HG03521 (cell line): Measurements from ENCODE around the gene OXCT1.
"Not testable (repeated sequence)": the region's sequence is repeated elsewhere in the genome, so short reads cannot be mapped to it uniquely, and the experiment has no call there.

Source experiments
- ATAC-seq: cut with Tn5 transposase; IDR thresholded peaks from one replicate; pipeline ENCODE4 v1.9.1; 2021; ENCODE audit warnings: mild to moderate bottlenecking, moderate library complexity; ENCODE audit not compliant: unreplicated experiment

The OXCT1 gene

GRCh38 chr5:41728281-41728680, 141.9 kb downstream of the OXCT1 start:
- no peak for ATAC-seq

- ATAC-seq, result no peak
These were observed 147.8 kb downstream of the OXCT1 start for GRCh38 chr5:41722359-41722950.

DNA sequence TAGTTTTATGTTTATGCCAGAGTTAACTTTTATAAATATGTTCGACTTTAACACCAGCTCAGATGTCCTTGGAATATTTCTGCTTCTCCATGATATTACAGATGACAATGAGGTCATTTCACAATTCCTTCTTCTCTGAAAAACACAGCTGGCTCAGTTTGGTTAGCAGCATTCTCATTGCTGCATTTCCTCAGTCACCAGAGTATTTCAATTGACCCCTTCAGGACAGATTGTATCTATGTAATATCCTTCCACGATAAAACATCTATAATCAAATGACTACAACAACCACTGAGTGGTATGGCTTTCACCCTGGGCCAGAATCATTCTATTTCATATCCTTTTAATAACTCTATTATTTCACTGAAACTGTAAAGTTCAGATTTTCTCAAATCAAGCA, 148.7 kb downstream of the OXCT1 start:
- ATAC-seq, result no peak

- no peak for ATAC-seq
These were observed 153.8 kb downstream of the OXCT1 start for GRCh38 chr5:41716382-41716781.

- not testable (repeated sequence) for ATAC-seq
These were observed 155.8 kb downstream of the OXCT1 start for GRCh38 chr5:41714446-41714845.

- ATAC-seq, result peak; percentile 13
These were observed 161.7 kb downstream of the OXCT1 start for GRCh38 chr5:41708604-41708940.

- peak; percentile 86 for ATAC-seq
These were observed 162.2 kb downstream of the OXCT1 start for GRCh38 chr5:41707853-41708603.

- ATAC-seq, result peak; percentile 62
These were observed 174.2 kb downstream of the OXCT1 start for GRCh38 chr5:41695920-41696582.

DNA sequence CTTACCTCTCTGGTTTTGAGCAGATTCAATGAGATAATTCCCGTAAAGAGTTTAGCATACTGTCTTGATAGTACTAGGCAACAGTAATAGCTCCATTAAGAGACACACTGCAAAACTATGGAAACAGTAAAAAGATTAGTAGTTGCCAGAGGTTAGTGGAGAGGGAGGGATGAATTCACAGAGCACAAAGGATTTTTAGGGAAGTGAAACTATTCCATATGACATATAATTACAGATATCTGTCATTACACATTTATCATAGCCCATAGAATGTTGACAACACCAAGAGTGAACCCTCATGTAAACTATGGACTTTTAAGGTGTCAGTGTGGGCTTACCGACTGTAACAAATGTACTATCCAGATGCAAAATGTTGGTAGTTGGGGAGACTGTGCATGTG, 183.5 kb downstream of the OXCT1 start:
- no peak for ATAC-seq

DNA sequence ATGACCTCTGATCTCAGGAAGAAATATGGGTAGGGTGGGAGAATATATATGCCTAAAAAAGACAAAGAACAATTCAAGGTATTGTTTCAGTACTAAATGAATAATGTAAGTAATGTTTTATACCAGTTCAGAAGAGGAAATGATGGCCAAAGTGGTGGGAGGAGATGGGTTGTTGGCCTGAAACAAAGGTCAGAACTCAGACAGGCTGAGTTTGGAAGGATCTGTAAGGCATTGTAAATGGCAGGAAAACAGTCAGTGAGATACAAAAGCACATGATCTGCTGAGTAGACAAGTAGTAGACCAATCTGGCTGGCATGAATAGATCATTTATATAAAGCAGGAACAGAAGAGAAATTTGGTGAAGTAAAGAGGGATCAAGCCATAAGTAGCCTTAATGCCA, 184.0 kb downstream of the OXCT1 start:
- no peak for ATAC-seq

DNA sequence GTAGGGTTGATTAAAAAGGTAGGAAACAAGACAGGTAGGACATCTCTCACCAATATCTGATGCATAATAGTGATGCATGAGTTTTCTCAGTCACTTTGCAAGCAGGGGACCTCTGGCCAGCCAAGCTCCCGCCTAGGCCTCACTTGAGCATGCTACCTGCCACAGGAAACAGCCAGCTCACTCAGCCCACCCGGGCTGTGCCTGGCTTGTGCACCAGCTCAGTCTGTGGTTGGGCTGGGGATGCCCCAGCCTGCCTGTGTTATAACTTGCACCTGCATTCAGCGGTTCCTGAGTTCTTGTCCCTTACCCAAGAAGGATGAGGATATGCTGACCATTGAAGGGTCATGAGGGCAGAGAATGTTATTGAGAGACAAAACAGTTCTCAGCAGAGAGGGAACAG, 187.0 kb downstream of the OXCT1 start:
- ATAC-seq, result no peak

DNA sequence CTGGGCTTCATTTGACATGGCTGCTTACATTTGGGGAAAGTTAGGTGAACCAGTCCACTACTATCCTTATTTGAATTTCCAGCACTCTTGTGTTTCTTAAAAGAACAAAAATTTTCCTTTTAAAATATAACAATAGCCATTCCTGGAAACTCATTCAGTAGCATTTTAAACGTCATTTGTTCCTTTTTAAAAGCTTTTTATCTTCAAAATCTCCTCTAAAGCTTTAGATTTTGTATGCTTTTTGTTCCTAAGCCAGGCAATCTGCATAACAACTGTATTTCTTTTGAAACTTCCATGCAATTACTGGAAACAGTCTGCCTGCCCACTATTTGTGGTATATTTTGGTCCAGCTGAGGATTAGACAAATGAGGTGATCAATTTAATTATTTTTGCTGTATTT, 187.6 kb downstream of the OXCT1 start:
- no peak for ATAC-seq

DNA sequence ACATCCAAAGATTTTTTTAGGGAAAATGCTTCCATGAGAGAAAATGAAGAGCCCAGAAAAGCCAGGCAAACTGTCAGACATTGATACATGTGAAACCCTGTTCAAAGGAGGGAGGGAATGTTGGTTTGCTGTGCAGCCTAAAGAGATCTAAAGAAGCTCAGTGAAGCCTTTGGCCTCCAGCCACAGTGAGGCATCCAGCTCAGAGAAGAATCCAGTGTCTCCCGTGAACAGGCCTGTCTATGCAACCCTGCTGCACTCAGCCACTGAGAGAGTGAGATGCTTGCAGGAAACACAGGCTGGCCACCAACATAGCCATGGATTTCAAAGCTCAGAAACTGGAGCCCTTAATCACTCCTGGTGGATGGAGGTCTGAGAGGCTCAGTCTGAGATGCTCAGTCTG, 188.4 kb downstream of the OXCT1 start:
- no peak for ATAC-seq
